Measurements from ENCODE around the gene PROSER3. TPM values are rescaled to one million over a fixed set of nuclear protein-coding genes. Genes with fewer than 3 reads are reported as not detected.

PROSER3 gene
- total and polyA plus RNA-seq, 2 of the 13 experiments (the other 11 are each of a cell fraction or from before 2014, with no cell fraction given), result 5.1 to 5.7 TPM

GRCh38 chr19:35716801-35717664 lies 40.9 kb upstream of the PROSER3 start (continued):
- TF ChIP-seq ZBTB25 (CRISPR knock-in tag; IDR thresholded peaks at IDR 0.05) (0 out of 2 replicates have a peak, but pooled peaks have one; percentile 75), EHMT2 (IDR thresholded peaks at IDR 0.05; ENCODE audit: borderline replicate concordance, low read depth, low read length) (no peak), ZNF891 (CRISPR knock-in tag; IDR thresholded peaks at IDR 0.05) (peak; percentile 3; the same call in 1 of the 2 replicates), FOXC1 (CRISPR knock-in tag; IDR thresholded peaks at IDR 0.05; ENCODE audit: borderline replicate concordance) (no peak; the same call in 1 of the 2 replicates), ZBTB43 (CRISPR knock-in tag; conservative IDR thresholded peaks at IDR 0.05) (peak; percentile 68), ZNF713 (CRISPR knock-in tag; IDR thresholded peaks at IDR 0.05) (peak; percentile 52; the same call in 1 of the 2 replicates), TCF12 (IDR thresholded peaks at IDR 0.05) (no peak), TCF12 (CRISPR knock-in tag; IDR thresholded peaks at IDR 0.05) (no peak; the same call in none of the 2 replicates), UBTF (CRISPR knock-in tag; IDR thresholded peaks at IDR 0.05) (peak; percentile 88), MIER3 (CRISPR knock-in tag; IDR thresholded peaks at IDR 0.05; ENCODE audit: borderline replicate concordance) (no peak; the same call in 1 of the 2 replicates), SNRNP70 (IDR thresholded peaks at IDR 0.05; ENCODE audit: low read depth, low read length) (no peak), HNRNPLL (IDR thresholded peaks at IDR 0.05; ENCODE audit: low read depth, low read length, poor library complexity, severe bottlenecking) (peak; percentile 67), ZNF607 (CRISPR knock-in tag; IDR thresholded peaks at IDR 0.05; ENCODE audit: borderline replicate concordance) (peak; percentile 20; the same call in 1 of the 2 replicates), AHDC1 (CRISPR knock-in tag; IDR thresholded peaks at IDR 0.05; ENCODE audit: borderline replicate concordance) (0 out of 2 replicates have a peak, but pooled peaks have one; percentile 43), ZNF724P (CRISPR knock-in tag; IDR thresholded peaks at IDR 0.05; ENCODE audit: borderline replicate concordance) (peak; percentile 64; the same call in 1 of the 2 replicates), STAG1 (CRISPR knock-in tag; IDR thresholded peaks at IDR 0.05) (peak; percentile 89)

Measured in HepG2 (cell line).